Retinal pigment epithelial cell (primary cell): Measurements from ENCODE around the gene TSPAN18.

Experiments used
- DNase-seq: peaks from one replicate; pipeline ENCODE4 v3.0.0-alpha.2; 2010; ENCODE audit warnings: low read depth
- H3K4me3 ChIP-seq: 2 replicates; pipeline ENCODE4 v1.5.1; 2011; ENCODE audit warnings: mild to moderate bottlenecking, low read length, control low read depth, moderate library complexity
- TF ChIP-seq, protein P1 (sequence below): conservative IDR thresholded peaks from 2 replicates; pipeline ENCODE4 v1.5.1; 2011; ENCODE audit warnings: low read depth, low read length, control low read depth, inconsistent platforms

The TSPAN18 gene

DNA sequence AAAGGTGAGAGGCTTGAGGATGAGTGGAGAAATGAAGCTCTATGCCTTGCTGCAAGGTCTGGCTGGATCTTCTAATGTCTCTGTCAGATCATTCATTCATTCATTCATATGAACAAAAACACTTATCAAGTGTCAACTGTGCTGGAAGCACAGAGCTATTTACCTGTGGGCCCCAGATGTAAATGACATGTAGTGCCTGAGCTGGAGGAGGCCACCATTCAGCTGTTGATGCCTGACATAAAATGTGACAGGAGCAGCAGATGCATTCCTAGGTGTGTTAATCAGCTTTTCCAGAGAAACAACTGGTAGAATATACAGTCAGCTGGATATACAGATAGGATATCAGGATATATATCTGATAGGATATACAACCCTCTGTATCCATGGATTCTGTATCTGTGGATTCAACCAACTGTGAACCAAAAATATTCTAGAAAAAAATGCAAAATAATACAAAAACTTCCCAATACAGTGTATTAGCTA, 44.5 kb downstream of the TSPAN18 start:
- TF ChIP-seq, protein P1, sequence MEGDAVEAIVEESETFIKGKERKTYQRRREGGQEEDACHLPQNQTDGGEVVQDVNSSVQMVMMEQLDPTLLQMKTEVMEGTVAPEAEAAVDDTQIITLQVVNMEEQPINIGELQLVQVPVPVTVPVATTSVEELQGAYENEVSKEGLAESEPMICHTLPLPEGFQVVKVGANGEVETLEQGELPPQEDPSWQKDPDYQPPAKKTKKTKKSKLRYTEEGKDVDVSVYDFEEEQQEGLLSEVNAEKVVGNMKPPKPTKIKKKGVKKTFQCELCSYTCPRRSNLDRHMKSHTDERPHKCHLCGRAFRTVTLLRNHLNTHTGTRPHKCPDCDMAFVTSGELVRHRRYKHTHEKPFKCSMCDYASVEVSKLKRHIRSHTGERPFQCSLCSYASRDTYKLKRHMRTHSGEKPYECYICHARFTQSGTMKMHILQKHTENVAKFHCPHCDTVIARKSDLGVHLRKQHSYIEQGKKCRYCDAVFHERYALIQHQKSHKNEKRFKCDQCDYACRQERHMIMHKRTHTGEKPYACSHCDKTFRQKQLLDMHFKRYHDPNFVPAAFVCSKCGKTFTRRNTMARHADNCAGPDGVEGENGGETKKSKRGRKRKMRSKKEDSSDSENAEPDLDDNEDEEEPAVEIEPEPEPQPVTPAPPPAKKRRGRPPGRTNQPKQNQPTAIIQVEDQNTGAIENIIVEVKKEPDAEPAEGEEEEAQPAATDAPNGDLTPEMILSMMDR, result no peak
- no peak for DNase-seq
- H3K4me3 ChIP-seq, result no peak overlapping the region

DNA sequence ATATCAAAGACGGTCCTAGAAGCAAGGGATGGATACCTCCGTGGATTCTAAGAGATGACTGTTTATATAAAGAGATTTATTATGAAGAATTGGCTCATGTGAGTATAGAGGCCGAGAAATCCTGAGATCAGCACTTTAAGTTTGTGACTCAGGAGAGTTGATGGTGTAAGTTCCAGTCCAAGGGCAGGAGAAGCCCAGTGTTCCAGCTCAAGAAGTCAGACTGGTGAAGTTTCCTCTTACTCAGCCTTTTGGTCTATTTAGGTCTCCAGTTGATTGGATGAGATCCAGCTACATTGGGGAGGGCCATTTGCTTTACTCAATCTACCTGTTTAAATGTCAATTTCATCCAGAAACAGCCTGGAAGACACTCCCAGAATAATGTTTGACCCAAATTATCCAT, 45.1 kb downstream of the TSPAN18 start:
- DNase-seq, result no peak
- H3K4me3 ChIP-seq, result no peak overlapping the region
- TF ChIP-seq, protein P1, result no peak

DNA sequence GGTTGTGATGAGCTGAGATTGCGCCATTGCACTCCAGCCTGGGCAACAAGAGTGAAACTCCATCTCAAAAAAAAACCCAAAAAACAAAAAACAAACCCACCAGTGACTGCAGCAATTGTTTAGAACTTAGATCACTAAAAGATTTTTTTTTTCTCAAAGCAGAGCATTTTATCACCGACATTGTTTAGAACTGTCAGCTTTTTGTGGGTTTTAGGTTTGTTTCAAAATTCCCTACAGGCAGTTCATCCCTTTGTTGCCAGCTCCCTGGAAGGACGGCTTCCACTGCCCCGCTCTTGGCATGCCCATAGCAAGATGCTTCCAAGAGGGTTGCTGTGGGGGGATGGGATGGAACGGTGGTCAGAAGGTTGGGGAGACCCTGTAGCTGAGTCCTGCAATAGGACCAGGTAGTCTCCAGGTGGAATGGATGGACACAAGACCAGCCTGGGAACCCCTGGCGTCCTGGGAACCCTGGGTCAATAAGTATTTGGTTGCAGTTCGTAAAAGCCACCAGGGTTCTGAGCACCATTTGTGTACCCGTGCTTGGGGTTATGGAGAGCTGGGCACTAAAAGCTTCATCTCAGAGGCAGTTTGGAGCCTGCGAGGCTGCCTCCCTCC, 46.7 kb downstream of the TSPAN18 start:
- TF ChIP-seq, protein P1, result no peak
- DNase-seq, result no peak
- no peak overlapping the region for H3K4me3 ChIP-seq

DNA sequence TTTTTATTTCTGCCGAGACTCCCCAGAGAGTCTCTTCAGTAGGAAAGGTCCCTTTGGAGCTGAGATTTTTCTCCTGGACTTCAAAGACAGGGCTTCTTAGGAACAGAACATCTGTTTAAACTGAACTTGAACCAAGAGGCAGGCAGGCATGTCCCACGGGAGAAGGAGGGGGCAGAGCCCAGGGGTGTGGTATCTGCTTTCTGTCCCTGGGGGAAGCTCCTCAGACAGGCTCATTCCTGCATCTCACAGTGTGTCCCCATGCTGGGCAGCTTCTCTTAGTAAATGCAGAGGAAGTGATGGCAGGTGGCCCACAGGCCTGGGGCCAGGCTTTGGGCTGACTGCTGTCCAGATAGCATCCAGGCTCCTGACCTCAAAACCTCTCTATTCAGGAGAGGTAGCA, 47.3 kb downstream of the TSPAN18 start:
- H3K4me3 ChIP-seq, result no peak overlapping the region
- DNase-seq, result no peak
- TF ChIP-seq, protein P1, result no peak

DNA sequence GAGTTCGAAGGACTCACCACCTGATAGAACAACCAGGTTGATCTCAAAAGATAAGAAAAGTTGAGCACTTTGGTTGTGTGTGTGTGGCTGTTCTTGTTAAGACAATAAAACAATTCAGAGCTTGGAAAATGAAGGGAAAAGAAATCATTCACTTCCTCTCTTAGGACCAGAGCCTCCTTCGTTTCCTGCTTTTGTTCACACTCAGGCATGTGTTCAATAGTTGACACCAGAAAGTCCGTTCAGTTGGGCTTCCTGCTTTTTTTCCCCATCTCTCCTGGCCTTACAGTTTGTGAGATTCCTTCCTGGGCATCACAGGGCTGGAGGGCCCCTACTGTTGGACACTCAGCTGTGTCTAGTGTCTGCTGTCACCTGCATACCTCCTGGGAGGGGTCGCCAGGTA, 48.0 kb downstream of the TSPAN18 start:
- DNase-seq, result no peak
- TF ChIP-seq, protein P1, result no peak
- no peak overlapping the region for H3K4me3 ChIP-seq

DNA sequence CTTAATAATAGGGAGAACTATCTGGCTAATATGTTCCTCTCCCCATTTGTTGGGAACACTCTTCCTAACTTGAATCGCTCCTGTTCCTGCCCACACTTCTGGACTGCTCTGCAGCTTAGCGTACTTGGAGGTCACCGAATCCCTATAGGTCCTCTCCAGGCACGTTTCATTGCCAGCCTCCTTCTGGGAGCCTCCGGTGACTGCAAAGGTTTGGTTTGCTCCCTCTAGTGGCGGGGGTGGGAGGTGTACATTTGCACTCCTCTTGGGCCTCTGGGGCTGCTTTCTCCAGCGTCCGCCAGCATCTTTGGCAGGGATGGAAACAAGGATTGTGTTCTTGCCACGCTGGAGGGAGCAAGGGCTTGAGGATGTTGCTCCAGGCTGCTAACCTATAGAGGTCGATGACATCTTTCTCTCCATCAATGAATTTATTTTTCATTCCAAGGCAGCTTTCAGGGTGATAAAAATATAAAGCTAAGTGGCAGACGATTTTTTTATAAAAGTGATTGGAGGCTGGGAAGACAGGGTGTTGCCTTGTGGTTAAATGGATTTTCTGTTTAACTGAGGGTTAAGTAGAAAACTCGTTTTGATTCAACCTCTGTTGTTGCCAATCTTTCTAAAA, 48.7 kb downstream of the TSPAN18 start:
- DNase-seq, result no peak
- H3K4me3 ChIP-seq, result no peak overlapping the region

More for the DNA sequence above, 48.7 kb downstream of the TSPAN18 start:
- TF ChIP-seq, protein P1, result peak; percentile 86
